Glomerular endothelial cell (primary cell): Measurements from ENCODE around the gene CFAP90. TPM values are rescaled to one million over a fixed set of nuclear protein-coding genes. Genes with fewer than 3 reads are reported as not detected.

Experiments
- DNase-seq: peaks from one replicate; pipeline ENCODE4 v3.0.0-alpha.2; 2011; ENCODE audit warnings: low read depth, low spot score; ENCODE audit errors: extremely low read depth
- total RNA-seq: library from RNA; depleted of rRNA; stranded (reverse); fragments of >200 nt; gene quantifications from 2 replicates; pipeline ENCODE4 v1.2.3, GENCODE V29; 2015

The CFAP90 gene
- 0.99 TPM in 1 of 2 replicates, not detected in the other for total RNA-seq

GRCh38 chr5:7850395-7851239 is at the start of gene CFAP90:
CFAP90 (minus strand) TSS chr5:7851133; CDS start chr5:7851021, 112 bp downstream.
- DNase-seq, result no peak

GRCh38 chr5:7897014-7897600 is 46.2 kb upstream of the CFAP90 start:
- peak; percentile 10 for DNase-seq

GRCh38 chr5:7894860-7895259 is 43.9 kb upstream of the CFAP90 start:
- no peak for DNase-seq

- no peak for DNase-seq
These were observed 43.5 kb upstream of the CFAP90 start for GRCh38 chr5:7894439-7894838.

- DNase-seq, result no peak
These were observed 38.0 kb upstream of the CFAP90 start for GRCh38 chr5:7888901-7889300.

- no peak for DNase-seq
These were observed 36.0 kb upstream of the CFAP90 start for GRCh38 chr5:7886849-7887475.

GRCh38 chr5:7884491-7885267 is 33.7 kb upstream of the CFAP90 start:
- DNase-seq, result no peak

GRCh38 chr5:7882926-7883325 is 32.0 kb upstream of the CFAP90 start:
- no peak for DNase-seq

GRCh38 chr5:7881816-7882215 is 30.9 kb upstream of the CFAP90 start:
- no peak for DNase-seq

GRCh38 chr5:7881091-7881490 is 30.2 kb upstream of the CFAP90 start:
- no peak for DNase-seq

- no peak for DNase-seq
These were observed 27.5 kb upstream of the CFAP90 start for GRCh38 chr5:7878381-7878873.

- no peak for DNase-seq
These were observed 26.9 kb upstream of the CFAP90 start for GRCh38 chr5:7877851-7878250.

GRCh38 chr5:7876867-7877266 is 25.9 kb upstream of the CFAP90 start:
- DNase-seq, result no peak

GRCh38 chr5:7875151-7875550 is 24.2 kb upstream of the CFAP90 start:
- DNase-seq, result no peak

- DNase-seq, result no peak
These were observed 23.7 kb upstream of the CFAP90 start for GRCh38 chr5:7874639-7875038.

GRCh38 chr5:7873216-7873615 is 22.3 kb upstream of the CFAP90 start:
- no peak for DNase-seq

GRCh38 chr5:7872517-7873130 is 21.7 kb upstream of the CFAP90 start:
- no peak for DNase-seq

- no peak for DNase-seq
These were observed 20.7 kb upstream of the CFAP90 start for GRCh38 chr5:7871653-7872052.

GRCh38 chr5:7869474-7870136 is 18.7 kb upstream of the CFAP90 start:
- no peak for DNase-seq
